Adrenal gland (tissue), 5 donors: Measurements from ENCODE around the gene SELENOO.

Experiments
- POLR2A ChIP-seq, 2 donors: fragments of 450-650 bp; IDR thresholded peaks; one replicate each; pipeline ENCODE4 v1.6.1; 2017; ENCODE audit warnings: antibody characterized with exemption in 2 of 2, mild to moderate bottlenecking in 2 of 2, moderate library complexity in 1 of 2
- TF ChIP-seq, protein P1 (sequence below), 6 experiments: fragments of 450-650 bp in 4 of 6; fragments of 200-600 bp in 2 of 6; sonication (generic) in 1 of 6; IDR thresholded peaks; 1 replicate in 5 of 6; 2 replicates in 1 of 6; pipeline versions ENCODE4 v1.5.1 to v1.8.0; 2016 to 2021; ENCODE audit warnings: antibody characterized with exemption in 6 of 6, mild to moderate bottlenecking in 2 of 6, moderate library complexity in 1 of 6
- donor health status: DM: no; HTN: no; CAD: no.

DNA sequence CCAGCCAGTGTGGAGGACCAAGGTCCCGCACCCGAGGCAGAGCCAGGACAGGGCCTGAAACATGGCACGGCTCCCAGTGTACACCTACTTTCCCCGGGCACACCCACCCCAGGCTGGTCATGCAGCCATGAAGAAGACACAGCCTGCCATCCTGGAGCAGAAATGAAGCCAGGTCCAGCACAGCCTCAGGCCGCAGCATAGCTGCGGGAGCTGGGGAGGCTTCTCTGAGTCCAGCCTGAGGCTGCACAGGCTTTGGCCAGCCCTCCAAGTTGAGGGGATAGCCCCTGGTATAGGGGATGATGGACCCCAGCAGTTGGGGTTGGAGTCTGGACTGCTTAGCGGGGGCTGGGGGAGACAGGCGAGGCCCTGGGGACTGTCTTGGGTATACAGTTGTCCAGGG lies 53.1 kb downstream of the SELENOO start:
- TF ChIP-seq, protein P1, sequence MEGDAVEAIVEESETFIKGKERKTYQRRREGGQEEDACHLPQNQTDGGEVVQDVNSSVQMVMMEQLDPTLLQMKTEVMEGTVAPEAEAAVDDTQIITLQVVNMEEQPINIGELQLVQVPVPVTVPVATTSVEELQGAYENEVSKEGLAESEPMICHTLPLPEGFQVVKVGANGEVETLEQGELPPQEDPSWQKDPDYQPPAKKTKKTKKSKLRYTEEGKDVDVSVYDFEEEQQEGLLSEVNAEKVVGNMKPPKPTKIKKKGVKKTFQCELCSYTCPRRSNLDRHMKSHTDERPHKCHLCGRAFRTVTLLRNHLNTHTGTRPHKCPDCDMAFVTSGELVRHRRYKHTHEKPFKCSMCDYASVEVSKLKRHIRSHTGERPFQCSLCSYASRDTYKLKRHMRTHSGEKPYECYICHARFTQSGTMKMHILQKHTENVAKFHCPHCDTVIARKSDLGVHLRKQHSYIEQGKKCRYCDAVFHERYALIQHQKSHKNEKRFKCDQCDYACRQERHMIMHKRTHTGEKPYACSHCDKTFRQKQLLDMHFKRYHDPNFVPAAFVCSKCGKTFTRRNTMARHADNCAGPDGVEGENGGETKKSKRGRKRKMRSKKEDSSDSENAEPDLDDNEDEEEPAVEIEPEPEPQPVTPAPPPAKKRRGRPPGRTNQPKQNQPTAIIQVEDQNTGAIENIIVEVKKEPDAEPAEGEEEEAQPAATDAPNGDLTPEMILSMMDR (IDR thresholded peaks at IDR 0.05) = no peak
- no peak for TF ChIP-seq POLR2A (IDR thresholded peaks at IDR 0.05)
